BJ (cell line): ENCODE measurements around the gene COL23A1. TPM values are rescaled to one million over a fixed set of nuclear protein-coding genes. Genes with fewer than 3 reads are reported as not detected.

Experiments
- CTCF ChIA-PET: fragments of 350-600 bp; formaldehyde crosslinking; extraction: SDS; loops from one replicate; lab custom pipeline; 2021; ENCODE audit warnings: antibody characterized with exemption, inconsistent platforms; lab: Yijun Ruan, JAX
- POLR2A ChIA-PET: fragments of 300-600 bp; sonication (Branson Sonifier 250); formaldehyde crosslinking; extraction: SDS; loops from one replicate; lab custom pipeline; 2021; ENCODE audit warnings: antibody characterized with exemption; lab: Charles Lee
- DNase-seq: peaks from one replicate; pipeline ENCODE4 v3.0.0-alpha.2; 2011; ENCODE audit warnings: low read depth
- H3K27me3 ChIP-seq: 2 replicates; pipeline ENCODE4 v1.6.0; 2011; ENCODE audit warnings: low read length; ENCODE audit not compliant: control insufficient read depth, insufficient read depth
- H3K36me3 ChIP-seq: 2 replicates; pipeline ENCODE4 v1.5.1; 2011; ENCODE audit warnings: low read length; ENCODE audit not compliant: control insufficient read depth, insufficient read depth
- H3K4me3 ChIP-seq: 2 replicates; pipeline ENCODE4 v1.5.1; 2011; ENCODE audit warnings: low read depth, mild to moderate bottlenecking, control low read depth, low read length
- polyA plus RNA-seq: library from polyadenylated mRNA; depleted of rRNA; stranded (reverse); fragments of >200 nt; gene quantifications from 2 replicates; pipeline ENCODE4 v1.2.3, GENCODE V29; 2011
- TF ChIP-seq, protein P1 (sequence below): IDR thresholded peaks from 2 replicates; pipeline ENCODE4 v1.5.1; 2011; ENCODE audit warnings: low read depth, mild to moderate bottlenecking, control low read depth, inconsistent platforms, low read length, moderate library complexity; ENCODE audit not compliant: insufficient read depth

COL23A1 gene
- polyA plus RNA-seq, 1 experiment = not detected

DNA sequence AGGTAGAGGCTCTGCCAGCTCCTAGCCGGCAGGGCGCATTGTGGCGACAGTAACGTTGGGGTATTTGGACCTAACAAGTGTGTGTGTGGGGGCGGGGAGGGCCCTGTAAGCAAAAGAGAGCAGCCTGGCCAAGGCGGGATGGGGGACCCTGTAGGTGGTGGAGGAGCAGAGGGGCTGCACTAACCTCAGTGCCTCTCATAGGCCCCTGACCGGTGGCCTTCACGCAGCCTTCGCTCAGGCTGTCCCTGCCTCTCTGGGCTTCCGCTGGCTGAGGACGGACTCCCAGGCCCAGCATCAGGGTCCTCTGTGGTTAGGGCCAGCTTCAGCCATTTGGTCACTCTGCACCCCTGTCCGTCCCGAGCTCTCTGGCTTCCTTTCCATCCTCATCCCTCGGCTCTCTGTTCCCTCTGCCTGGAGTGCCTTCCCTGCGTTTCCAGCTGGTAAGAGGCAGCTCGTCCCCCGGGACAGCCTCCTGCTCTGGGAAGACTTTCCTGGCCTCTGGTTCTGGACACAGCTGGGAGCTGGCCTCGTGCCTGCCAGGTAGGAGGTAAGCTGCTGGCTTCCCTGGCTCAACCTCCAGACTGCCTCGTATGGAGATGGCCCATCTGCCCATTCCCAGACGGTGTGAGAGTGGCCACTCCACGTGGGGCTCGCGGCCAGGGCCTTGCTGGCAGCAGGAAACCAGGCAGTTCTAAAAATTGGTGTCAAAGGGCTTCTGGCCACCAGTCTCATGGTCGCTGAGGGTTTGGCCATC lies 318.3 kb downstream of the COL23A1 start:
- TF ChIP-seq, protein P1, sequence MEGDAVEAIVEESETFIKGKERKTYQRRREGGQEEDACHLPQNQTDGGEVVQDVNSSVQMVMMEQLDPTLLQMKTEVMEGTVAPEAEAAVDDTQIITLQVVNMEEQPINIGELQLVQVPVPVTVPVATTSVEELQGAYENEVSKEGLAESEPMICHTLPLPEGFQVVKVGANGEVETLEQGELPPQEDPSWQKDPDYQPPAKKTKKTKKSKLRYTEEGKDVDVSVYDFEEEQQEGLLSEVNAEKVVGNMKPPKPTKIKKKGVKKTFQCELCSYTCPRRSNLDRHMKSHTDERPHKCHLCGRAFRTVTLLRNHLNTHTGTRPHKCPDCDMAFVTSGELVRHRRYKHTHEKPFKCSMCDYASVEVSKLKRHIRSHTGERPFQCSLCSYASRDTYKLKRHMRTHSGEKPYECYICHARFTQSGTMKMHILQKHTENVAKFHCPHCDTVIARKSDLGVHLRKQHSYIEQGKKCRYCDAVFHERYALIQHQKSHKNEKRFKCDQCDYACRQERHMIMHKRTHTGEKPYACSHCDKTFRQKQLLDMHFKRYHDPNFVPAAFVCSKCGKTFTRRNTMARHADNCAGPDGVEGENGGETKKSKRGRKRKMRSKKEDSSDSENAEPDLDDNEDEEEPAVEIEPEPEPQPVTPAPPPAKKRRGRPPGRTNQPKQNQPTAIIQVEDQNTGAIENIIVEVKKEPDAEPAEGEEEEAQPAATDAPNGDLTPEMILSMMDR = no peak
- DNase-seq = no peak
- Histone ChIP-seq H3K36me3 (no peaks in the 10 kb centered on the region), H3K4me3 (no peak overlapping the region), H3K27me3 (no peaks in the 10 kb centered on the region; the same call in 1 of the 2 replicates)
- ChIA-PET POLR2A (no interaction called here), CTCF (no interaction called here)

DNA sequence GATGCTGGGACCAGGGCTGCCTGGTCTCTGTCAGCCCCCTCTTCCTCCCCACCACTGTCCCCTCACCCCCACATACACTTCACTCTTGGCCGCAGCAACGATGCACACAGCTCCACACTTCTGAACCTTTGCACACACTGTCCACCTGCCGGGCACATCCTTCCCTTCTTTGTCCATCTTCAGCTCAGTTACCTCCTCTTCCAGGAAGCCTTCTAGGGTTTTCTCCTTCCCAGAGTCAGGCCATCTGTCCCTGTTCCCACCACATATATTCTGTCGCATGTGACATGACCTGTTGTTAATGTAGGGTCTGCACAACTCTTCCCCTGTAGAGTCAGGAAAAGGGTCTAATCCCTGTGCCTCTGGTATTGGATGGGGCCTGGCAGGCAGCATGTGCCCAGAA lies 319.0 kb downstream of the COL23A1 start:
- POLR2A ChIA-PET = no interaction called here
- DNase-seq = no peak
- CTCF ChIA-PET = no interaction called here
- Histone ChIP-seq H3K4me3 (no peak overlapping the region), H3K27me3 (no peaks in the 10 kb centered on the region; the same call in 1 of the 2 replicates), H3K36me3 (no peaks in the 10 kb centered on the region)
- TF ChIP-seq, protein P1 = no peak

DNA sequence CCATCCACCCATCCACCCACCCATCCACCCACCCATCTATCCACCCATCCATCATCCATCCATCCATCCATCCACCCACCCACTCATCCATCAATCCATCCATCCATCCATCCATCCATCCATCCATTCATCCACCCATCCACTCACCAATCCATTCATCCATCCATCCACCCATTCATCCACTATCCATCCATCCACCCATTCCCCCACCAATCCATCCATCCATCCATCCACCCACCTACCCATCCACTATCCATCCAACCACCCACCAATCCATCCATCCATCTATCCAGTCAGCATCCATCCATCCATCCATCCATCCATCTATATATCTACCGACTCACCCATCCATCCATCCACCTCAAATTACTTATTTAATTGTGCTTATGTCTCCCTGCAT lies 320.7 kb downstream of the COL23A1 start:
- ChIA-PET POLR2A (no interaction called here), CTCF (no interaction called here)
- DNase-seq = no peak
- Histone ChIP-seq H3K36me3 (no peaks in the 10 kb centered on the region), H3K4me3 (no peak overlapping the region), H3K27me3 (no peaks in the 10 kb centered on the region)
- TF ChIP-seq, protein P1 = no peak

DNA sequence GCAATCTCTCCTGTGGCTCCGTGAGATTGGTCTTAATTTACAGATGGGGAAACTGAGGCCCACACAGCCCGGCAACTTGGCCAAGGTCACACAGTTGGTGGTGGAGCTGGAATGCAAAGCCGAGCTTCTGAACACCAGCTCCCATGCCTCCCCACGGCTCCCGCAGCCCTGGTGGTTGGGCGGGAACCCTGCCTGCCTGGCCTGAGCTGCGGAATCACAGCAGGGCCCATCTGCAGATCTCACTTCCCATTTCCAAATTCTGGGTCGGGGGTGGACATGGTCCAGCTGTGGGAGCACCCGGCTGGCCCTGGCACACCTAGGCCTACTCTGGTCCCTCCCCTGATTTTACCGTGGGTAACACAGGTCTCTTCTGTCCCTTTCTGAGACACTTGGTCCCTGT lies 322.3 kb downstream of the COL23A1 start:
- Histone ChIP-seq H3K27me3 (no peaks in the 10 kb centered on the region), H3K4me3 (no peak overlapping the region), H3K36me3 (no peaks in the 10 kb centered on the region)
- TF ChIP-seq, protein P1 = no peak
- ChIA-PET CTCF (no interaction called here), POLR2A (no interaction called here)
- DNase-seq = no peak

DNA sequence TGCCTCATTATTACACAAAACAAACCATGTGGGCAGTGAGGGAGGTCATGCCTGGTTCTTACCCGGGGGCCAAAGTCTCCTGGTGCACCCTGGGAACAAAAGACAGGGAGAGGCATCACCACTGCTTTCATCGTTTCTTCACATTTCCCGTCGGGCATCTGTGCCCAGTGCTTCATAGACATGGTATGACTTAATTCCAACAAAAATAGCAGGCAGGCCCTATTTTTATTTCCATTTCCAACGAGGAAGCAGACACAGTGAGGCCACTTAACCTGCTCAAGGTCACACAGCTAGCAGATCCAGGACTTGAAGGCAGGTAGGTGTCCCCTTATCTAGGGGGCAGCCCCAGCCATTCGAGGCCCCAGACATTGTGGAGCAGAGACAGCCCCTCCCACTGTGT lies 322.9 kb downstream of the COL23A1 start:
- Histone ChIP-seq H3K27me3 (no peaks in the 10 kb centered on the region), H3K36me3 (no peaks in the 10 kb centered on the region), H3K4me3 (no peak overlapping the region)
- ChIA-PET POLR2A (no interaction called here), CTCF (no interaction called here)
- DNase-seq = no peak
- TF ChIP-seq, protein P1 = no peak
